Urothelium cell line (cell line): ENCODE measurements around the gene FHIT.
A peak's percentile ranks its signal among the peaks of the same experiment; 100 is the strongest.

Source experiments
- DNase-seq: peaks from one replicate; pipeline ENCODE4 v3.0.0; 2011; ENCODE audit warnings: low spot score, mixed read lengths
- FAIRE-seq: peaks from 2 replicates; lab custom pipeline; 2011; peaks lifted over from hg19 to GRCh38; lab: Jason Lieb, UNC

The FHIT gene

GRCh38 chr3:60045686-60046085, 1205.6 kb downstream of the FHIT start:
- FAIRE-seq (no peak), DNase-seq (no peak)

- no peak for DNase-seq
- FAIRE-seq = no peak
Observed at GRCh38 chr3:60036803-60037202, 1214.4 kb downstream of the FHIT start.

GRCh38 chr3:60033901-60034453, 1217.3 kb downstream of the FHIT start:
- DNase-seq (no peak), FAIRE-seq (no peak)

GRCh38 chr3:60030982-60031381, 1220.3 kb downstream of the FHIT start:
- DNase-seq = no peak
- FAIRE-seq = no peak

- no peak for DNase-seq
- FAIRE-seq = no peak
Observed at GRCh38 chr3:60028233-60028632, 1223.0 kb downstream of the FHIT start.

GRCh38 chr3:60027335-60027734, 1223.9 kb downstream of the FHIT start:
- FAIRE-seq (no peak), DNase-seq (no peak)

- FAIRE-seq (no peak), DNase-seq (no peak)
Observed at GRCh38 chr3:60025096-60026050, 1225.9 kb downstream of the FHIT start.

GRCh38 chr3:60024400-60024799, 1226.9 kb downstream of the FHIT start:
- FAIRE-seq (no peak), DNase-seq (no peak)

GRCh38 chr3:60023189-60023588, 1228.1 kb downstream of the FHIT start:
- FAIRE-seq (no peak), DNase-seq (no peak)

GRCh38 chr3:60017631-60018030, 1233.6 kb downstream of the FHIT start:
- FAIRE-seq (no peak), DNase-seq (peak; percentile 61)

GRCh38 chr3:60015032-60015705, 1236.1 kb downstream of the FHIT start:
- no peak for DNase-seq
- no peak for FAIRE-seq

- FAIRE-seq (no peak), DNase-seq (peak; percentile 31)
Observed at GRCh38 chr3:60013241-60013640, 1238.0 kb downstream of the FHIT start.

GRCh38 chr3:60011218-60011617, 1240.0 kb downstream of the FHIT start:
- no peak for DNase-seq
- no peak for FAIRE-seq

GRCh38 chr3:60010781-60011180, 1240.5 kb downstream of the FHIT start:
- no peak for FAIRE-seq
- no peak for DNase-seq

- FAIRE-seq (no peak), DNase-seq (no peak)
Observed at GRCh38 chr3:60009931-60010478, 1241.2 kb downstream of the FHIT start.

GRCh38 chr3:60001369-60001768, 1249.9 kb downstream of the FHIT start:
- DNase-seq = no peak
- FAIRE-seq = no peak

- DNase-seq = no peak
Observed at GRCh38 chr3:60000311-60001105, 1250.7 kb downstream of the FHIT start.

GRCh38 chr3:59998058-59998457, 1253.2 kb downstream of the FHIT start:
- FAIRE-seq (no peak), DNase-seq (peak; percentile 6)

More at GRCh38 chr3:60000311-60001105, 1250.7 kb downstream of the FHIT start:
- no peak for FAIRE-seq

- no peak for FAIRE-seq
- no peak for DNase-seq
Observed at GRCh38 chr3:59997583-59997982, 1253.7 kb downstream of the FHIT start.

- FAIRE-seq (no peak), DNase-seq (no peak)
Observed at GRCh38 chr3:59996056-59996455, 1255.2 kb downstream of the FHIT start.

GRCh38 chr3:59995563-59995962, 1255.7 kb downstream of the FHIT start:
- DNase-seq = no peak
- no peak for FAIRE-seq
